Brain microvascular endothelial cell (primary cell): ENCODE measurements around the gene CTSC.

ENCODE experiments used
- DNase-seq: peaks from one replicate; pipeline ENCODE4 v3.0.0-alpha.2; 2020
- H3K27ac ChIP-seq: fragments of 250-450 bp; sonication (Bioruptor Pico); 2 replicates; pipeline ENCODE4 v1.5.1; 2020; ENCODE audit warnings: mild to moderate bottlenecking, moderate library complexity
- H3K27me3 ChIP-seq: fragments of 250-450 bp; sonication (Bioruptor Pico); replicated peaks from 2 replicates; pipeline ENCODE4 v1.5.1; 2020; ENCODE audit warnings: mild to moderate bottlenecking
- H3K36me3 ChIP-seq: fragments of 250-450 bp; sonication (Bioruptor Pico); replicated peaks from 2 replicates; pipeline ENCODE4 v1.5.1; 2020; ENCODE audit warnings: mild to moderate bottlenecking
- H3K4me3 ChIP-seq: 2 replicates; pipeline ENCODE4 v1.5.1; 2011; ENCODE audit warnings: low read depth, mild to moderate bottlenecking, control low read depth, low read length, moderate library complexity
- CTCF ChIP-seq: IDR thresholded peaks from 2 replicates; pipeline ENCODE4 v1.5.1; 2011; ENCODE audit warnings: low read depth, mild to moderate bottlenecking, moderate library complexity, low read length, control low read depth, inconsistent platforms; ENCODE audit errors: missing control alignments
- in situ Hi-C: cut with HindIII; loops from 2 replicates; pipeline ENCODE4 v1.10.0; 2017; ENCODE audit warnings: low sequenced_read_pairs, low pct_ligation_motif_present

CTSC gene

GRCh38 chr11:88315015-88315414 lies 22.5 kb downstream of the CTSC start:
- Histone ChIP-seq H3K36me3 (no peaks in the 10 kb centered on the region), H3K4me3 (no peak overlapping the region), H3K27ac (no peak overlapping the region), H3K27me3 (no peaks in the 10 kb centered on the region)
- no peak for DNase-seq
- TF ChIP-seq CTCF = no peak
- in situ Hi-C loops = no loop called here

- DNase-seq = no peak
- no peak for TF ChIP-seq CTCF
- in situ Hi-C loops = no loop called here
- H3K36me3 ChIP-seq = no peaks in the 10 kb centered on the region
- no peak overlapping the region for H3K27ac ChIP-seq
- H3K4me3 ChIP-seq = no peak overlapping the region
- H3K27me3 ChIP-seq = no peaks in the 10 kb centered on the region
These were observed 24.1 kb downstream of the CTSC start for GRCh38 chr11:88313441-88313840.

GRCh38 chr11:88312628-88313027 lies 24.9 kb downstream of the CTSC start:
- TF ChIP-seq CTCF = no peak
- Histone ChIP-seq H3K36me3 (no peaks in the 10 kb centered on the region), H3K27ac (no peak overlapping the region), H3K27me3 (no peaks in the 10 kb centered on the region), H3K4me3 (no peak overlapping the region)
- in situ Hi-C loops = no loop called here
- no peak for DNase-seq

GRCh38 chr11:88310246-88310645 lies 27.3 kb downstream of the CTSC start:
- TF ChIP-seq CTCF = no peak
- Histone ChIP-seq H3K27ac (no peak overlapping the region), H3K4me3 (no peak overlapping the region), H3K36me3 (peaks cover 5% of the 10 kb centered on the region), H3K27me3 (no peaks in the 10 kb centered on the region)
- in situ Hi-C loops = no loop called here
- DNase-seq = no peak

- no peak for TF ChIP-seq CTCF
- peaks cover 13% of the 10 kb centered on the region for H3K36me3 ChIP-seq
- H3K27ac ChIP-seq = no peak overlapping the region
- no peak overlapping the region for H3K4me3 ChIP-seq
- in situ Hi-C loops = no loop called here
- DNase-seq = no peak
- no peaks in the 10 kb centered on the region for H3K27me3 ChIP-seq
These were observed 29.0 kb downstream of the CTSC start for GRCh38 chr11:88308576-88308975.

- in situ Hi-C loops = no loop called here
- DNase-seq = no peak
- no peak overlapping the region for H3K4me3 ChIP-seq
- TF ChIP-seq CTCF = no peak
- H3K27me3 ChIP-seq = no peaks in the 10 kb centered on the region
- no peak overlapping the region for H3K27ac ChIP-seq
- peaks cover 14% of the 10 kb centered on the region for H3K36me3 ChIP-seq
These were observed 29.6 kb downstream of the CTSC start for GRCh38 chr11:88307749-88308425.
